GM21723 (cell line): ENCODE results near the gene BRAP.
"Not testable (repeated sequence)": the region's sequence is repeated elsewhere in the genome, so short reads cannot be mapped to it uniquely, and the experiment has no call there.

ENCODE experiments used
- ATAC-seq: cut with Tn5 transposase; IDR thresholded peaks from one replicate; pipeline ENCODE4 v1.9.1; 2021; ENCODE audit warnings: mild to moderate bottlenecking, moderate library complexity; ENCODE audit not compliant: unreplicated experiment

Gene BRAP

DNA sequence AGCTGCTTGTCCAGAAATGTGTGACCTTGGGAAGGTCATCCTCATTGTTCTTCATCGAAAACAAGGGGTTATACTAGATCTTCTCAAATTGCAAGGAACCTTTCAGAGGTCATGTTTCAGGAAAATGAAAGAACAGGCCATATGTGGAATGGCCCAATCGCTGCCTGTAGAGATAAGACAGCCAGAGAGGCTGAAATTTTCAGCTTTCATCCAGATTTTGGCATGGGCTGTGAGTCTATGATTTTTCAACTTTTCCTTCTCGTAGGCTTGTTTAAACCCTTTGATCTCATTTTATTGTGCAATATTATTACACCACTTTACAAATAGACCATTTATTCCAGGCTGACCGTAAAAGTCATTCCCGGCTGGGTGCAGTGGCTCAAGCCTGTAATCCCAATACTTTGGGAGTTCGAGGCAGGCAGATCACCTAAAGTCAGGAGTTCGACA is 69.6 kb downstream of the BRAP start:
- no peak for ATAC-seq

DNA sequence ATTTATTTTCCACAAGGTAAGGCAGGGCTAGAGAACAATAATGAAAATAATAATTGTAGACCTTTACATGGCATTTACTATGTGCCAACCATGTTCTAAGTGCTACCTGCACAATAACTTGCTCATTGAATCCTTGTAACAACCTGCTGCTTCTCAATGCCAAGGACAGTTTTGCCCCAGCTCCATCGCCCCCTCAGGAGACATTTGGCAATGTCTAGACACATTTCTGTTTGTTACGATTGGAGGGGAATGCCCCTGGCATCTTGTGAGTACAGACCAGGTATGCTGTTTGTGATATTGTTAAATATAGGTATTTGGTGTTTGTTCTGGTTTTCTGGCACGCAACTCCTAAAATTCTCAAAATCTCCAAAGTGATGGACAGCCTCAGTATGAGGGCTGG is 78.5 kb downstream of the BRAP start:
- ATAC-seq, result no peak

DNA sequence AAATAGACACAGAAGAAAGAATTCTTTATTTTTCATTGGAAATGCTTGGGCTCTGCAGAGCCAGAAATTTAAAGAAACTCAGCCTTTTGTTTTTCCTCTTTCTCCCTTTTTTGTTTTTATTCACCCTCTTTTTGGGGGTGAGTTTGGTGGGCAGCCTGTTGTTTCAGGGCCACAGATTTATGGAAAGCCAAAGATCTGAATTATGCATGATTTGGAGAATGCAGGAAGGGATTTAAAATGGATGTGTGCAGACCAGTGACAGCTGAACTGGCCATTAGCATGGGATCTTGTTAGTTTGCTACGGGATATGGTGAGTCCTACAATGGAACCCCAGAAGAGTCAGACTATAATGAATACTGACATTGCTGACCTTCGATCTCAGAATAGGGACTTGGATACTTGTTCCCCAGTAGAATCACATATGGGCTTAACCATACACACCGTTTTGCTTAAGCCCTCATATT is 79.0 kb downstream of the BRAP start:
- no peak for ATAC-seq

DNA sequence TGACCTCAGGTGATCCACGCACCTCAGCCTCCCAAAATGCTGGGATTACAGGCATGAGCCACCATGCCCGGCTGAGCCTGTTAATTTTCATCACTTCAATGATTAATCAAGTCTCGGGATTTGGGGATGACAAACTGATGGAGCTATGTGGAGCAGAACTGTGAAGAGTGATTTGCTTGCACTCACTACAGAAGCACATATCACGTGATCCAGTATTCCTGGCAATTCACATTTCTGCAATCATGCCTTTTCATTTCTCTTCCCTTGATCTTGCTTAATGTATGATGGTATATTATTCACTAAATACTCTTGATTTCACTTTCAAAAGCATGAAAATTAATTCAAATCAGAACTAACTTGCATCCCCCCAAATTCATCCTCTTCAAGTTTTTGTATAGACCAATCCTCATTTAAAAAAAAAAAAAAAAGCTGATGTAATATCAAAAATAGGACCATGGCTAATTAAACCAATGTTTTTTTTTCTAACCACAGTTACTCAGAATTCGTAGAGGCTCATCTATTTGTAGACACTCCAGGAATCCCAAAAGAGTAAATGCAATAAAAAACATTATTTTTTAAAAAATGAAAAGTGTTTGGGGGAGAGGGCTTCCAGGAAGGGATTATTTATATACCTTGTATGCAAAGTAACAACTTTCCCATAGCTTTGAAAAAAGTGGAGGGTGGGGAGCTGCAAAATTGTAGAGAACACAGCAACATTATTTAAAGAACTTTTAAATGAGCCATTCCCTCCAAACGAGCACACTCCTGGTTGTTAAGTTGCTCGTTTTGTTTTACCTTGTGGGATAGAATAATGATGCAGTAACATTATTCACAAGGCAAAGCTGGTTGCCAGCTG is 79.6 kb downstream of the BRAP start:
- ATAC-seq, result no peak

DNA sequence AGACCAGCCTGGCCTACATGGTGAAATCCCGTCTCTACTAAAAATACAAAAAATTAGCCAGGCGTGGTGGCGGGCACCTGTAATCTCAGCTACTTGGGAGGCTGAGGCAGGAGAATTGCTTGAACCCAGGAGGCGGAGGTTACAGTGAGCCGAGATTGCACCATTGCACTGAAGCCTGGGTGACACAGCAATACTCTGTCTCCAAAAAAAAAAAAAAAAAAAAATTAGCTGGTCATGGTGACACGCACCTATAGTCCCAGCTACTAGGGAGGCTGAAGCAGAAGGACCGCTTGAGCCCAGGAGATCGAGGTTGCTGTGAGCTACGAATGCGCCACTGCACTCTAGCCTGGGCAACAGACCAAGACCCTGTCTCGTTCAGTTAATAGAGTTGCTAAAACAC is 82.9 kb downstream of the BRAP start:
- ATAC-seq, result not testable (repeated sequence)

DNA sequence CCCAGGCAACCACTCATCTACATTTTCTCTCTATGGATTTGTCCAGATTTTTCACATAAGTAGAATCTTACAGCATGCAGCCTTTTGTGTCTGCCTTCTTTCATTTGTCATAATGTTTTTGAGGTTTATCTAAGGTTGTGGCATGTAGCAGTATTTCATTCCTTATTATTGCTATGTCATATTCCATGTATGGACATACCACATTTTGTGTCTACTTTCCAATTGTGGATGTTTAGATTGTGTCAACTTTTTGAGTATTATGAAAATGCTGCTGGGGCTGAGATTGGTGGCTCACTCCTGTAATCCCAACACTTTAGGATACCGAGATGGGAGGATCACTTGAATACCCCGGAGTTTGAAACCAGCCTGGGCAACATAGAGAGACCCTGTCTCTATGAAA is 83.4 kb downstream of the BRAP start:
- ATAC-seq, result no peak

DNA sequence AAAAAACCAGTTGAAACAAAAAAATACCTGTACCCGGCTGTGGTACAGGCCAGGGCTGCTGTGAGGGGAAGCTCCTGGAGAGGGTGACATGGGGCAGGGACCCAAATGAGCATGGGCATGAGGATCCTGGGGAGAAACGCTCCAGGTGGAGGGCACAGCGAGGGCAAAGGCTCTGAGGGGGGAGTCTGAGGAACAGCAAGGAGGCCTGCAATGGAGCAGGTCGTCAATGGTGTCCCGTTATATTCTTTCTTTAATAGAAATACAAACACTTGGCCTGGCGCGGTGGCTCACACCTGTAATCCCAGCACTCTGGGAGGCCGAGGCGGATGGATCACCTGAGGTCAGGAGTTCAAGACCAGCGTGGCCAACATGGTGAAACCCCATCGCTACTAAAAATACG is 84.8 kb downstream of the BRAP start:
- not testable (repeated sequence) for ATAC-seq

DNA sequence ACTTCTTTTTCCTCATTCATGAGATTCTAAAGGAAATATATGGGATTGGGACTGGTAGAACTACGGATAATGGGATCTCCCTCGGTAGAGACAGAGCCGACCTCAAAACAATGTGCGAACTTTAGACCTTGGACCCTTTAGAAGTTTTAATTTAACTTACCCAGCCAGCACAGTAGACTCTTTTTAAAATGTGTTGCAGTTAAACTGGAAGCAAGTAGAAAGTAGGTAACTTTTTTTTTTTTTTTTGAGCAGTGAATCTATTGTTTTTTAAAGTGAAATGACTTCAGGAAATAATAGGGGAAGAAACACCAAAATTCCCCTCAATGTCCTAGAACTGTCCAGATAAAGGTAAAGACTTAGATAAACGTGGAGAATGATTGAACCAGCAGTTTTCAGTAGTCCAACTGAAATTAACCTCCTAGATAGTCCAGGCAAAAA is 85.5 kb downstream of the BRAP start:
- ATAC-seq, result no peak

DNA sequence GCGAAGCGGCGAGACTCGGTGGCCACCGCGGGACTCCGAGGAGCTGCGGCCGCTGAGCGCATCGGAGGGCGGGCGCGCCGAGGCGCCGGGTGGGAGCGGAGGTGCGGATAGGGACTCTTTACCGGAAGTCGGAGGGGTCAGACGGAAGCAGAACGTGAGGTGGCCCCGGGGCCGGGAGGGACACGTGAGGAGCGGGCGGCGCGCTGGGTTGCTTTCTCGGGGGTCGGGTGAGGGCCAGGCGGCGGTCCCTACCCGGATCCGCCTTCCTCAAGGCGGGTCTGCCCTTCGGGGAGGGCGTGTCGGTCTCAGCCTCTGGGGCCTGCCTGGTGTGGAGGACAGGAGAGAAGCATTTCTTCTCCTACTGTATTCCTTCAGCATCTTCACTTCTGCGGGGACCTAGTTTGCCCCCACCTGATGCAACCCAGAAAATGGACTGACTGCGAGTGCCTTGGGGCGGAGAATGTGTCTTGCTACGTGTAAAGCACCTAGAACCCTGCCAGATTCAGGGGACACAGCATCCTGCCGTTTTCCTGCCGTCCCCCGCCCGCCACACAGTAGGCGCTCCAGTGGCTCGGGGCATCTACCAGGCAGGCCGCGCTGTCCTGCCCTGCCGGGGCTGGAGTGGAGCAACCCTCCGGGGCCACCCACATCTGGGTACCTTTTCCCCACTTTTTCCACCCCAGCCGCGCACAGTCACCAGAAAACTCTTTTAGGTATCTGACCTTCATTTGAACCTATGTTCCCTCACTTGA is 86.1 kb downstream of the BRAP start:
- peak; percentile 67 for ATAC-seq

DNA sequence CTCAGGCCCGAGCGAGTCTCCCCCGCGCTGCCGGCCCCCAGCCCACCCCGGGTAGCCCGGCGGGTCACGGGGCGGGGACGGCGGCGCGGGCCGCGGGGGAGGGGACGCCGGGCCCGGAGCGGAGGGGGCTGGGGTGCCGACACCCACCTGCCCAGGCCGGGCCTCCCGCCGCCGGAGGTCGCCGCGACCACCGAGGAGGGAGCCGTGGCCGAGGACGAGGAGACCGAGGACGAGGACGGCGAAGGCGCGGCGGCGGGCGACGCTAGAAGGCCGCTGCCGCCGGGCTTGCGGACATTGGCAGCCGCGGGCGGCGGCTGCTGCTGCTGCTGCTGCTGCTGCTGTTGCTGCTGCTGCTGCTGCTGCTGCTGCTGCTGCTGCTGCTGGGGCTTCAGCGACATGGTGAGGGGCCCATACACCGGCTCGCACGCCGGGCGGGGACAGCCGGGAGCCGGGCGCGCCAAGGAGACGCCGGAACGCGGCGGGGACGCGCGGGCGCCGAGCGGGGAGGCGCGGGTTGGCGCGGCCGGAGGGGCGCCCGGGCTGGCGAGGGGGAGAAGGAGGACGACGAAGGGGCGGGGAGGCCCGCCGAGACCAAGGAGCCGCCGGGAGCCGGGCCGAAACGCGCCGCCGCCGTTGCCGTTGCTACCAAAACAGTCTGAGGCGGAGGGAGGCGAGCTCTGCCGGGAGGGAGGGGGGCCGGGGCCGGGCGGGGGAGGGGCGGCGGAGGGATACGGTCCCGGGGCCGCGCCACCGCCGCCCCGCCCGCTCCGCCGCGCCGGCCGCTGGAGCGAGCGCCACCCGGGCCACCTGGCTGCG is 86.9 kb downstream of the BRAP start, which contains the start of gene ATXN2:
TSS of gene ATXN2 (minus strand) at position 679 of the 816 bp plus-strand sequence. CDS start at position 398, 281 bp downstream.
- peak; percentile 53 for ATAC-seq

DNA sequence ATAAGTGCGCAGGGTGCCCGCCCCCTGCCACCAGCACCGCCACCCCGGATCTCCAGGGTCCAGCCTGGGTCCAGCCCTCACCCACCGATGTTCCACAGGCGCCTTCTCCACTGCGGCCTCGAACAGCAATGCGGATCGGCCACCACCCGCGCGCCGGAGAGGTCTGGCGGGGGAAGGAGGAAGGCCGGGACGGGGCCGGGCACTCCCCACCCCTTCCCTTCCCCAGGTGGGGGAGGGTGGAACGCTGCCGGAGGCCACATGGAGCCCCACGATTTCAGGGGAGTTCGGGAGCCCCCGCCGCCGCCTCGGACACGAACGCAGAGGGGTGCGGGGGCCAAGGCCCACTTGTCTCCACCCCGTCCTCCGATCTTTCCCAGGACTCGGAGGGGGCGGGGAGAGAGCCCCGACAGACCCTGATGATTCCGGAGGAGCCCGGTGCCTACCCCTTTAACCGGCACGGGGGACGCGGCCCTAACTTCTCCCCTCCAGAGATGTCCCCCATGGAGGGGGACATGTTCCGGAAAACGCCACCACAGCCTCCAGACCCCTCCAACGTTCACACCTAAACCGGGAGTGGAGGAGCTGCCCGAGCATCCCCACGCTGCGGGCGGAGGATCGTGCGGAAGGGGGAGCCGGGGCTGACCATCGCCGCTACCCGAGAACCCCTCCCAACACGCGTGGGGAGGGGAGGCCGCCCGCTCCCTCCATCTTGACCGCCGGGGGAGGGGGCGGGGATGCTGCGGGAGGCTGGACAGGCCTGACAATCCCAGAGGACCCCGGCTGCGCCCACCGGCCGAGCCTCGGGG is 87.7 kb downstream of the BRAP start:
- peak; percentile 25 for ATAC-seq

DNA sequence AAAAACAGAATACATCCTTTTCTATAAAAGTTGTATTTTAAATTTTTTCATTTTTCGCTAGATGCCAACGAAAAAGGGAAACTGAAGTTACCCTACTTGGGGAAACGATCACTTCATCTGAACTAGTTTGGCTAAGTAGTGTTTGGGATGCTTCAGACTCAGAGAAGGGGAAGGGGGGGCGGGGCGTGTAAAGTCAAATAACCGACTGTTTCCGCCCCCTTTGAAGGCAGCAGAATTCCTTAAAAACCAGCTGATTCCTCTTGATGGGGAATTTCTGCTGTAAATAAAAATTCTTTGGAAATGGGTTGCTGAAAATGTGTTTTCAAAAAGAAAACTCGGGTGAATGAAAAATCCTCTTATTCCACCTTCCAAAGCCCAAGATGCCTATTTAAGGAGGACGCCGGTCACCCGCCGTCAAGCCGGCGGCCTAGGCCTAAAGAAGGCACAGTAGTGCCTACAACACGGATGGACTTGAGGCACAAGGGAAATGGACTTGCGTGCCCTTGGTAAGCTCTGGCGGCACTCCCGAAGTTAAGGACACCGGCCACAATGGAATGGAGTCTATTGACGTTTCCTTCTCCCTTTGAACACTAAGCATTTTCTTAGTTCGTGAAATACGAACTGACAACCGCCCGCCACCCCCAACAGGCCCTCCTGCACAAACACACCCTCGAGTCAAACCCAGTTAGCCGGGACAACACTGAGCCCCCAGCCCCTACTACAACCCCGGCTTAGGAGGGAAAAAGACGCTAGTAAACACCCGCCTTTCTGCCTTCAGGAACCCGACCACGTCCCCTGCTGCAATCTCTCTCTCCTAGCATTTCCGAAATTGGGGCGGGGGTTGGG is 88.5 kb downstream of the BRAP start:
- no peak for ATAC-seq

DNA sequence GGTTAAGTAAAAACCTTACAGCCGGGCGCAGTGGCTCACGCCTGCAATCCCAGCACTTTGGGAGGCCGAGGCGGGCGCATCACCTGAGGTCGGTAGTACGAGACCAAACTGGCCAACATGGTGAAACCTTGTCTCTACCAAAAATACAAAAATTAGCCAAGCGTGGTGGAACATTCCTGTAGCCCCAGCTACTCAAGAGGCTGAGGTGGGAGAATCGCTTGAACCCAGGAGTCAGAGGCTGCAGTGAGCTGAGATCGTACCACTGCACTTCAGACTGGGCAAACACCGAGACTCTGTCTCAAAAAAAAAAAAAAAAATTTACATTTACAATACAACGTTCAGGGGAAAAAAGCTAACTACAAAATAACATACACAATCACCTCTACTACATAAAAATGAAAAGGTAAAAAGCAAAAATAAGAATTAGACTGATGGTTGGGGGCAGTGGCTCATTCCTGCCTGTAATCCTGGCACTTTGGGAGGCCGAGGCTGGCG is 90.4 kb downstream of the BRAP start:
- ATAC-seq, result not testable (repeated sequence)
